ENCODE data around the gene GRIK4. TPM values are rescaled to one million over a fixed set of nuclear protein-coding genes. Genes with fewer than 3 reads are reported as not detected.

GRIK4 gene
- total RNA-seq, 1 experiment from 2014 or later: not detected

GRCh38 chr11:120911943-120912342 lies 400.4 kb downstream of the GRIK4 start:
- H4K20me1 ChIP-seq (ENCODE audit: insufficient read depth): no peaks in the 10 kb centered on the region
- POLR2A ChIA-PET (ENCODE audit: unreplicated experiment): no interaction called here
- no peak overlapping the region for H3K4me3 ChIP-seq
- DNase-seq: peak in 1 of 2 experiments; percentile 89
- no peak for TF ChIP-seq CTCF (conservative IDR thresholded peaks at IDR 0.05)
- TF ChIP-seq EZH2 (IDR thresholded peaks at IDR 0.05; ENCODE audit: low read depth): no peak
- intact Hi-C loops (cut with micrococcal nuclease; ENCODE audit: unreplicated experiment): no loop called here
- H3K79me2 ChIP-seq (ENCODE audit: low read depth): no peaks in the 10 kb centered on the region
- BruUV-seq (replicated peaks): no TSS peak
- peaks cover 66% of the 10 kb centered on the region for H3K4me1 ChIP-seq (replicated peaks; ENCODE audit: insufficient read depth)
- CTCF ChIA-PET: no interaction called here
- peaks cover 52% of the 10 kb centered on the region for H3F3A ChIP-seq (ENCODE audit: insufficient read depth, low read depth)
- no peak overlapping the region for H2AFZ ChIP-seq
- H3K36me3 ChIP-seq (ENCODE audit: low read depth): no peaks in the 10 kb centered on the region
- H3K9me2 ChIP-seq (ENCODE audit: insufficient read depth): no peaks in the 10 kb centered on the region
- H3K4me2 ChIP-seq: peak overlapping the region; percentile 68
- no peaks in the 10 kb centered on the region for H3K27me3 ChIP-seq (ENCODE audit: insufficient read depth, low read depth)
- H3K9me3 ChIP-seq (ENCODE audit: insufficient read depth, low read depth): no peaks in the 10 kb centered on the region
- H3K27ac ChIP-seq: peak overlapping the region; percentile 53

- Histone ChIP-seq H3K27ac (peak overlapping the region; percentile 53), H3K9me3 (ENCODE audit: insufficient read depth, low read depth) (no peaks in the 10 kb centered on the region), H3K79me2 (ENCODE audit: low read depth) (no peaks in the 10 kb centered on the region), H4K20me1 (ENCODE audit: insufficient read depth) (no peaks in the 10 kb centered on the region), H3F3A (ENCODE audit: insufficient read depth, low read depth) (peaks cover 47% of the 10 kb centered on the region), H3K36me3 (ENCODE audit: low read depth) (no peaks in the 10 kb centered on the region), H3K4me2 (peak overlapping the region; percentile 68), H3K4me3 (no peak overlapping the region), H3K9me2 (ENCODE audit: insufficient read depth) (no peaks in the 10 kb centered on the region), H2AFZ (no peak overlapping the region), H3K4me1 (replicated peaks; ENCODE audit: insufficient read depth) (peaks cover 63% of the 10 kb centered on the region), H3K27me3 (ENCODE audit: insufficient read depth, low read depth) (no peaks in the 10 kb centered on the region)
- POLR2A ChIA-PET (ENCODE audit: unreplicated experiment): no interaction called here
- peak in 1 of 2 experiments; percentile 61 for DNase-seq
- intact Hi-C loops (cut with micrococcal nuclease; ENCODE audit: unreplicated experiment): no loop called here
- CTCF ChIA-PET: no interaction called here
- BruUV-seq (replicated peaks): no TSS peak
- TF ChIP-seq CTCF (conservative IDR thresholded peaks at IDR 0.05) (peak; percentile 57; the same call in 1 of the 2 replicates), EZH2 (IDR thresholded peaks at IDR 0.05; ENCODE audit: low read depth) (no peak)
Measured at GRCh38 chr11:120912504-120912903, 401.0 kb downstream of the GRIK4 start.

- peak in 1 of 2 experiments; percentile 20 for DNase-seq
- peaks cover 63% of the 10 kb centered on the region for H3K4me1 ChIP-seq (replicated peaks; ENCODE audit: insufficient read depth)
- ChIA-PET POLR2A (ENCODE audit: unreplicated experiment) (no interaction called here), CTCF (no interaction called here)
- H2AFZ ChIP-seq: no peak overlapping the region
- H3K27me3 ChIP-seq (ENCODE audit: insufficient read depth, low read depth): no peaks in the 10 kb centered on the region
- H3K4me3 ChIP-seq: no peak overlapping the region
- no peaks in the 10 kb centered on the region for H3K79me2 ChIP-seq (ENCODE audit: low read depth)
- no peaks in the 10 kb centered on the region for H4K20me1 ChIP-seq (ENCODE audit: insufficient read depth)
- H3K9me2 ChIP-seq (ENCODE audit: insufficient read depth): no peaks in the 10 kb centered on the region
- TF ChIP-seq EZH2 (IDR thresholded peaks at IDR 0.05; ENCODE audit: low read depth) (no peak), CTCF (conservative IDR thresholded peaks at IDR 0.05) (no peak)
- peak overlapping the region; percentile 68 for H3K4me2 ChIP-seq
- H3K36me3 ChIP-seq (ENCODE audit: low read depth): no peaks in the 10 kb centered on the region
- no peaks in the 10 kb centered on the region for H3K9me3 ChIP-seq (ENCODE audit: insufficient read depth, low read depth)
- intact Hi-C loops (cut with micrococcal nuclease; ENCODE audit: unreplicated experiment): no loop called here
- peak overlapping the region; percentile 53 for H3K27ac ChIP-seq
- no TSS peak for BruUV-seq (replicated peaks)
- peaks cover 43% of the 10 kb centered on the region for H3F3A ChIP-seq (ENCODE audit: insufficient read depth, low read depth)
Measured at GRCh38 chr11:120912915-120913314, 401.4 kb downstream of the GRIK4 start.
